HG02678 (cell line): Measurements from ENCODE around the gene COX7A2.

Experiments
- ATAC-seq: cut with Tn5 transposase; IDR thresholded peaks from one replicate; pipeline ENCODE4 v1.9.1; 2021; ENCODE audit warnings: mild to moderate bottlenecking, moderate library complexity; ENCODE audit not compliant: unreplicated experiment

The COX7A2 gene

GRCh38 chr6:75222261-75222660 is 21.3 kb downstream of the COX7A2 start:
- ATAC-seq, result no peak

GRCh38 chr6:75221116-75221515 is 22.5 kb downstream of the COX7A2 start:
- no peak for ATAC-seq

- ATAC-seq, result no peak
These were observed 23.2 kb downstream of the COX7A2 start for GRCh38 chr6:75220357-75220756.

GRCh38 chr6:75219263-75219662 is 24.3 kb downstream of the COX7A2 start:
- ATAC-seq, result no peak

DNA sequence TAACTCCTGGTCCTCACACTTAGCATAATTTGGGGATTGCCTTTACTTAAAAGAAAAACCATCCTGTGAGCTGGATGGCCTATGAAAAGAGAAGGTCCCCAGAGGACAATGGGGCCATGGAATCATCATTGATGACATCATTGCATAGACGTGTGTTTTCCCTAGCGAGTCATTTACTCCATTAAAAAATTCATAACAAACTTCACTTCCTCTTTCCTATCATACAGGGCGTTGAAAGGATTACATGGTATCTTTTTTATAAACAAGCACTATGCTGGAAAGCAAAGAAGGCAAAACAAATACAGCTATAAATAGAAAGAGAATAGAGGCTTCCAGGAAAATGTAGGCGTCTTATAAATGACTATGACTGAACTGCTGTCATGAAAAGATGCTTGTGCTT is 26.4 kb downstream of the COX7A2 start:
- no peak for ATAC-seq

DNA sequence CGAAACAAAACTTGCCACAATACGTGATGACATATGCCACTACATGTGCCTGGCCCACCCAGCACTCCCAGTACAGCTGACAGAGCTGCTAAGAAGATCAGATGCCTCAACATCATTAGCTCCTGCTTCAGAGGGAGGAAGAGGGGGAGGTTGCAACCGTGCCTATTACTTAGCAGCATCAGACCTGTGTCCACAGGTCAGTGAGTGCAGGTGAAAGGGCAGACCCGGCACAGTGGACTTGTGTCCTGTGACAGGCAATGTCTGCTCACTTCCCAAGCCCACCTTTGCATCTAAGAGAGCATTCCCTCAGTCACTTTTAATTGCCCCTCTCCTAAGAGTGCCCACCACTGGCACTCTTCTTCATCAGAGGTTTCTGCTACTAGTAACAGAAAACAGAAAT is 28.3 kb downstream of the COX7A2 start:
- no peak for ATAC-seq

GRCh38 chr6:75213732-75214131 is 29.9 kb downstream of the COX7A2 start:
- ATAC-seq, result no peak

- ATAC-seq, result no peak
These were observed 30.5 kb downstream of the COX7A2 start for GRCh38 chr6:75213112-75213511.

GRCh38 chr6:75211920-75212590 is 31.5 kb downstream of the COX7A2 start:
- no peak for ATAC-seq

DNA sequence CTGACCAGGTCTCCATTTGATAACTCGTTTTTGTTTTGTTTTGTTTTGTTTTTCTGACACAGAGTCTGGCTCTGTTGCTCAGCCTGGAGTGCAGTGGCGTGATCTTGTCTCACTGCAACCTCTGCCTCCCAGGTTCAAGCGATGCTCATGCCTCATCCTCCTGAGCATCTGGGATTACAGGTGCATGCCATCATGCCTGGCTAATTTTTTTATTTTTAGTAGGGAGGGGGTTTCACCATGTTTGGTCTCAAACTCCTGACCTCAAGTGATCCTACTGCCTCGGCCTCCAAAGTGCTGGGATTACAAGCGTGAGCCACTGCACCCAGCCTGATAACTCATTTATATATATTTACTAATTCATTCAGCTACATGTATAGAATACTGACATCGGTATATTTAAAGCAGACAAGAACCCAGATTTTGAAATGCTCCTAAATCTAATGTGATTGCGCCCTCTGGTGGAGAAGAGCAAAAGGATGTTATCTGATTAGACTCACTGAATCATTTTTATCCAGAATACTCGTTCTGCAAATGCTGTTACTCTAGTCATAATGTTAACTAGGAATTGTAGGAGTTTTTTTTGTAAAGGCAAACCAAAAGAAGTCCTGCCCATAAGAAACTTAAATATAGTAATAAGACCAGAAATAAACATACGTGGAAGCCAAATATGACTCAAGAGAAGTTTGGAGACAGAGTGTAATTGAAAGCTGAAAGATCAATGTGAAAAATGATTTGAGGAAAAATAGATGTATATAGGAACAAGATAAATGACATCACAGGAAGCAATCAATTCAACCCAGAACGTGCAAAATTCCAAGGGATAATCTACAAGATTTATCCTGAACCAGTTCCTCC is 32.5 kb downstream of the COX7A2 start:
- ATAC-seq, result no peak

- no peak for ATAC-seq
These were observed 34.3 kb downstream of the COX7A2 start for GRCh38 chr6:75209184-75209723.

DNA sequence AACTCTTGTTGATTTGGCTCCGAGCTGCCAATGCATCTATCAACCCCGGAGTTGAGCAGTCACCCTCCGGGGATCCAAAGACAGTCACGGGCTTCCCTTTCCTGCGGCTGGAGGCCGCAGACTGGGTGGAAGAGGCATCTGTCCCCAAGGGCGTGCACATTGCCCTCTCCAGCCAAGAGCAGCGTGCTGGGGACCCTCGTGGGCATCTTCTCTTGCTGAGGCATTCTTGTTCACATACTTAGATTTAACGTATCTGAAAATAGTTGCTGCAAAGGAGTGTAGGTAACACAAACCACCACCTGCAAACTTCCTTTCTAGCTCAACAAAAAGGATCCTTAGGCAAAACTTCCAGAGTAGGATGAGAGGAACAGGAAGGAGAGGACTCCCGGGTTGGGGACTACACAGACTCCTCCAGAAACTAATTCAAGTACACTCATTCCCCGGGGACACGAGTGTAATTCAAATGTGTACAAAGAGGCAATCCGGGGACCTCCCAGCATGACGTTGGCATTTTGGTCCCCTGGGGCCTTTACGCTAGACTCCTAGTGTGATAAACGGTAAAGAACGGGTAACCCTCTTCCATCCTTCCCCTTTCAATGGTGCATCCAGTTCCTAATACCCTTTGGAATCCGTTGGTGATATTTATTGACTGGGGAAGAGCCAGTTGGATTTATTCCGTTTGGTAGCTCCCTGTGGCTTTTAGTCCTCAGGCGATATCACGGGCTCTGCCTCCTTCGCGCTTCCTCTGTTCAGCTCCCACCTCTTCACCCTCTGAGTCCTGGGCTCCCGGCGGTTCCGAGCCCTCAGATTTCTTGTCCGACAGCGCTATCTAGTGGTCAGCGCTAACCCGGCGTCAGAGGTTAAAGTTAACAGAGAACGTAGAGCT is 35.1 kb downstream of the COX7A2 start:
- ATAC-seq, result peak; percentile 73

DNA sequence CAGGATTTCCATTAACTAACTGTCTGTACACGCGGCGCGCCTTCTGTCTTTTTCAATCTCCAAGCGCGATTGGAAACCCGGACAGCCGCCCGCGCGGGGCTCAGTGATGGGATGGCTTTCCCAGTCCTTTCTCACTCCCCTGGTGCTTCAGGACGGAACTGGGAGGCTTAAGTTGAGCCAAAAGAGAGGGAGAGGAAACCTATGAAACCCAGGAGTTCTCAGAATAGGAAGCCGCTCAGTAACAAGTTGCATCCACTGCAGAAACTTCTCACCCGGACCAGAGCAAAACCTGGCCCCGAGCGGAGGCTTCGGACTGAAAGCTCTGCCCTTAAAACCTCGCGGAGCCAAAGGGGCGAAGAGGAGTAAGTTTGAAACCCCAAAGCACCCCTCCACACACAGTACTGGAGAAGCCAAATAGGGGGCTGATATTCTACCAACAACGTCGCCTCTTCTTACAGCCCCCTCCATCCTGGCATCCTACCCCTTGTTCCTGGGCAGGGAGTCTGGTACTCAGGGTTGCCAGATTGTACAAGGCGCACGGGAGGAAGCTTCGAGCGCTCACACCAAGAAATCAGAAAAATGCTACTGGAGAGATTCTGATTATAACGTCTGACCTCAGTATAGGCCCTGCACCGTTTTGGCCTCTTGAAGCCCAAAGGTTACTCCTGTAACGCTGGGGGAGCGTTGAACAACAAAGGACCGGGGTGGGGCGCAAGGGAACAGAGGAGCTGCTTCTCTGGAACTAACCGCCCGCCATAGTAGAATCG is 36.8 kb downstream of the COX7A2 start:
- ATAC-seq, result no peak

DNA sequence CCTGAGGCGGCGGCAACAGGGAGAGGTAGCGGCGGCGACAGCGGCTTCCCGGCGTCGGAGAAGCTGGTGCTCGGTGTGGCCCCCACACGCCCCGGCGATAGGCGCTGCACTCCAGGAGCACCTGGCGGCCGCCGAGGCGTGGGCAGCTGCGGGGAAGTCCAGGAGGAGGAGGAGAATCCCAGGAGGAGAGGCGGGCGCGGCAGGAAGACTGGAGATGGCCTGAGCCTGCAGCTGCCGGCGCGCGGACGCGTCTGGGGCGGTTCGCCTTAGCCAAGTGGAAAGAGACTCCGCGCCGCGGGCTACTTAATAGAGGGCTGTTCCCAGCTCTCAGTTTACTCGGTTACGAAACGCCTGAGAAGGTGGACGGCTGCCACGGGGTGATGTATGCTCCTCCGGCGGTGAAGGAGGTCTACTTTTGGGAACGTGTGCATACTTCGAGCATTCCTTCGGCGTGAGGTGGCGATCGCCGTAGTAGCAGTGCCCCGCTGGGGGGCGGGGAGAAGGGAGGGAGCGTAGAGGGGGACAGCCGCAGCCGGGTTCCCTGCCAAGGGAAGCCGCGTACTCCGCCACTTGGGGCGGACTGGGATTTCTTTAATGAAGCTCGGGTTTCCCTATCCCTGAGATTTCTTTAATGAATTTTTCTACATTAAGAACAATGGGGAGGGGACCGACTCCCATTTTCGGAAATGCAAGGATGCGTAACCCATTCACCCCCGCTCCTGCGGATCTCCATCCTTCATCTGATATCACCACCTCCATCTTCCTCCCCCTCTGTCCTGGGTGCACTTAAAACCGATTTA is 37.6 kb downstream of the COX7A2 start, which contains the start of gene COL12A1:
COL12A1 (minus strand) TSS at position 278 of the 800 bp plus-strand sequence. CDS start 3,261 bp downstream, outside the sequence.
- ATAC-seq, result no peak

- ATAC-seq, result no peak
These were observed 38.4 kb downstream of the COX7A2 start for GRCh38 chr6:75204959-75205775.

- no peak for ATAC-seq
These were observed 39.2 kb downstream of the COX7A2 start for GRCh38 chr6:75204217-75204958.

DNA sequence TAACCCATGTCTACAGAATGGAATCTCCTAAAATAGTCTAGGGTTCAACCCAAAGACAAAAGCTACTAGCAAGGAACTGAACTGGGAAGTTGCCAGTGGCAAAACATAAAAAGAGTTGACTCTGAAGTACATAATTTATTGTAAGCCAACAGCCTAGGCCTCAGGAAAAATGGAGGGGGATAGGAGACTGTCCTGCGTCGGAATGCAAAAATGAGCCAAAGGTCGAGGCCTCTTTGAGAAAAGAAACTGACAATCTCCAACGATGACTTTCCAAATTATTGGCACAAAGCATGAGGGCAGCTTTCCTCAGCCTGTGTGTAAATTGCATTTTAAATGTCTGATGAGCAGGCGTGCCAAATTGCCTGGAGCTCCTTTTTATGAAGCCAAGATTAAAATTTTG is 39.9 kb downstream of the COX7A2 start:
- ATAC-seq, result no peak

DNA sequence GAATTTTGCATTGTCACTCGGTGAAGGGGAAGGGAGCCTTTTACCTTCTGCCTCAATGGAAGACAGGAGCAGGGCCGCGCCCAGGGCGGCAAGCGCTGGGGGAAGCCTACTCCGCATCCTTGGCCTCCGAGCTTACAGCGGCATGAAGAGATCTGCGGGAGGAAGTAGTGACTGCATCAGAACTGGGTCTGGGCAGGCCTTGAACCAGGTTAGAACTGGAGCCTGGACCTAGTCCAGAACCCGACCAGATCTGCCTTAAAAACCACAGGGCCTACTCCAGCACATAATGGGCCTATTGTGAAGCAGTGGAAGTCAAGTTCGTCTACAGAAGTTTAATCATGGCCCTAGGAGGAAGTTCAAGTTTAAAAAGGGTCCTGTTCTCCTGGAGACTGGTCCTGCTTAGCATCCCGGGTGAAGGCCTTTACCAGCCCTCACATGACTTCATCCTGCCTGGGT is 40.9 kb downstream of the COX7A2 start:
- ATAC-seq, result no peak
